ENCODE results near the gene FHIT.
"Not testable (repeated sequence)": the region's sequence is repeated elsewhere in the genome, so short reads cannot be mapped to it uniquely, and the experiment has no call there.

FHIT gene

GRCh38 chr3:61053781-61054496 lies 197.3 kb downstream of the FHIT start:
- no peak for DNase-seq

GRCh38 chr3:61052851-61053250 lies 198.4 kb downstream of the FHIT start:
- DNase-seq = no peak

- DNase-seq = no peak
Measured at GRCh38 chr3:61051666-61052065, 199.6 kb downstream of the FHIT start.

GRCh38 chr3:61045169-61045568 lies 206.1 kb downstream of the FHIT start:
- DNase-seq = not testable (repeated sequence)

GRCh38 chr3:61043156-61043555 lies 208.1 kb downstream of the FHIT start:
- DNase-seq = no peak

GRCh38 chr3:61040618-61041017 lies 210.6 kb downstream of the FHIT start:
- DNase-seq = no peak

- DNase-seq = no peak
Measured at GRCh38 chr3:61035573-61035972, 215.7 kb downstream of the FHIT start.

GRCh38 chr3:61032991-61033390 lies 218.3 kb downstream of the FHIT start:
- no peak for DNase-seq

GRCh38 chr3:61031503-61031902 lies 219.7 kb downstream of the FHIT start:
- DNase-seq = no peak

- DNase-seq = no peak
Measured at GRCh38 chr3:61030469-61031035, 220.7 kb downstream of the FHIT start.

- DNase-seq = no peak
Measured at GRCh38 chr3:61029194-61029593, 222.1 kb downstream of the FHIT start.

GRCh38 chr3:61018807-61019206 lies 232.4 kb downstream of the FHIT start:
- DNase-seq = no peak

GRCh38 chr3:61017028-61017427 lies 234.2 kb downstream of the FHIT start:
- not testable (repeated sequence) for DNase-seq

GRCh38 chr3:61015859-61016258 lies 235.4 kb downstream of the FHIT start:
- DNase-seq = no peak

- no peak for DNase-seq
Measured at GRCh38 chr3:61015408-61015807, 235.8 kb downstream of the FHIT start.

- peak in 8 of 14 donors; percentile 2 to 28 (median 13) for DNase-seq
Measured at GRCh38 chr3:61008998-61009380, 242.3 kb downstream of the FHIT start.

GRCh38 chr3:61008153-61008997 lies 242.9 kb downstream of the FHIT start:
- DNase-seq = peak in 1 of 14 donors; percentile 1

GRCh38 chr3:61005591-61005990 lies 245.7 kb downstream of the FHIT start:
- DNase-seq = no peak

GRCh38 chr3:60998858-60999257 lies 252.4 kb downstream of the FHIT start:
- no peak for DNase-seq

GRCh38 chr3:60992395-60992794 lies 258.9 kb downstream of the FHIT start:
- DNase-seq = peak in 1 of 14 donors; percentile 6

GRCh38 chr3:60990442-60990730 lies 260.9 kb downstream of the FHIT start:
- DNase-seq = no peak

GRCh38 chr3:60989626-60990441 lies 261.4 kb downstream of the FHIT start:
- no peak for DNase-seq

- not testable (repeated sequence) for DNase-seq
Measured at GRCh38 chr3:60987191-60987590, 264.1 kb downstream of the FHIT start.

Measured in C1 segment of cervical spinal cord (tissue), 14 donors.